MM.1S (cell line): ENCODE data around the gene GLIPR2.
"Not testable (repeated sequence)": the region's sequence is repeated elsewhere in the genome, so short reads cannot be mapped to it uniquely, and the experiment has no call there.

ENCODE experiments used
- DNase-seq: peaks from one replicate; pipeline ENCODE4 v3.0.0-alpha.2; 2015
- H2AFZ ChIP-seq: fragments of 300-600 bp; sonication (generic); 2 replicates; pipeline ENCODE4 v1.6.0; 2016; ENCODE audit warnings: antibody characterized with exemption, low read length
- H3F3A ChIP-seq: fragments of 300-600 bp; sonication (generic); 2 replicates; pipeline ENCODE4 v1.6.1; 2016; ENCODE audit warnings: mild to moderate bottlenecking, antibody characterized with exemption, low read length, moderate library complexity, mixed read lengths; ENCODE audit not compliant: insufficient read depth
- H3K27ac ChIP-seq: fragments of 300-600 bp; sonication (generic); 2 replicates; pipeline ENCODE4 v1.5.1; 2016; ENCODE audit warnings: mild to moderate bottlenecking, low read length
- H3K27me3 ChIP-seq: fragments of 300-600 bp; sonication (generic); replicated peaks from 2 replicates; pipeline ENCODE4 v1.6.0; 2016; ENCODE audit warnings: low read length; ENCODE audit not compliant: insufficient read depth
- H3K36me3 ChIP-seq: fragments of 300-600 bp; sonication (generic); replicated peaks from 2 replicates; pipeline ENCODE4 v1.6.1; 2016; ENCODE audit warnings: mild to moderate bottlenecking, low read length, mixed read lengths; ENCODE audit not compliant: insufficient read depth
- H3K4me1 ChIP-seq: fragments of 300-600 bp; sonication (generic); 2 replicates; pipeline ENCODE4 v1.6.1; 2016; ENCODE audit warnings: low read length, mixed read lengths
- H3K4me2 ChIP-seq: fragments of 300-600 bp; sonication (generic); 2 replicates; pipeline ENCODE4 v1.6.0; 2016; ENCODE audit warnings: low read depth, low read length
- H3K4me3 ChIP-seq: fragments of 300-600 bp; sonication (generic); 2 replicates; pipeline ENCODE4 v1.5.1; 2016; ENCODE audit warnings: low read length, mixed read lengths
- H3K79me2 ChIP-seq: fragments of 300-600 bp; sonication (generic); 2 replicates; pipeline ENCODE4 v1.6.1; 2016; ENCODE audit warnings: mixed run types, low read length, mixed read lengths
- H3K9ac ChIP-seq: fragments of 300-600 bp; sonication (generic); 2 replicates; pipeline ENCODE4 v1.6.1; 2016; ENCODE audit warnings: low read length, mixed read lengths
- H3K9me2 ChIP-seq: fragments of 300-600 bp; sonication (generic); replicated peaks from 2 replicates; pipeline ENCODE4 v1.6.1; 2016; ENCODE audit warnings: mild to moderate bottlenecking, low read length, mixed read lengths; ENCODE audit not compliant: insufficient read depth
- H3K9me3 ChIP-seq: fragments of 300-600 bp; sonication (generic); replicated peaks from 2 replicates; pipeline ENCODE4 v1.6.1; 2016; ENCODE audit warnings: mild to moderate bottlenecking, low read length, mixed read lengths; ENCODE audit not compliant: insufficient read depth
- H4K20me1 ChIP-seq: fragments of 300-600 bp; sonication (generic); 2 replicates; pipeline ENCODE4 v1.6.1; 2016; ENCODE audit warnings: mild to moderate bottlenecking, low read length, moderate library complexity, mixed read lengths; ENCODE audit not compliant: insufficient read depth
- CTCF ChIP-seq: fragments of 300-600 bp; sonication (generic); IDR thresholded peaks from 2 replicates; pipeline ENCODE4 v1.5.1; 2016; ENCODE audit warnings: antibody characterized with exemption, low read length, mixed read lengths
- EZH2 ChIP-seq: fragments of 300-600 bp; sonication (generic); optimal IDR thresholded peaks from 2 replicates; pipeline ENCODE3; 2017; ENCODE audit warnings: low read depth, mild to moderate bottlenecking, antibody characterized with exemption, low read length, mixed read lengths
- EZH2phosphoT487 ChIP-seq: fragments of 300-600 bp; sonication (generic); IDR thresholded peaks from 2 replicates; pipeline ENCODE4 v1.6.1; 2018; ENCODE audit warnings: antibody characterized with exemption, low read length

The GLIPR2 gene

GRCh38 chr9:36158917-36159316 is 22.4 kb downstream of the GLIPR2 start:
- TF ChIP-seq CTCF, result no peak
- no peak for TF ChIP-seq EZH2

DNA sequence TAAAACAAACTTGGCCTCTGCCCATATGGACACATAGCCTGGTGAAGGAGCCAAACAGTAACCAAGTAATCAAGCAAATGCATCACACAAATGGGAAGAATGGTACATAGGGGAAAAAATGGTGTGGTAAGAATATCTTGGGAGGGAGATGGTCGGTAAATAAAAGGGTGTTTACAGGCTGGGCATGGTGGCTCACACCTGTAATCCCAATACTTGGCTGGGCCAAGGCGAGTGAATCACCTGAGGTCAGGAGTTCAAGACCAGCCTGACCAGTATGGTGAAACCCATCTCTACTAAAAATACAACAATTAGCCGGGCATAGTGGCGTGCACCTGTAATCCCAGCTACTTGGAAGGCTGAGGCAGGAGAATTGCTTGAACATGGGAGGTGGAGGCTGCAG is 23.0 kb downstream of the GLIPR2 start:
- H3K9me2 ChIP-seq, H3K27me3 ChIP-seq, DNase-seq, H3K4me2 ChIP-seq, H3K9me3 ChIP-seq, H3K4me1 ChIP-seq, H3F3A ChIP-seq, H3K27ac ChIP-seq, H2AFZ ChIP-seq, H3K4me3 ChIP-seq, H3K9ac ChIP-seq, H4K20me1 ChIP-seq, H3K79me2 ChIP-seq, H3K36me3 ChIP-seq: not testable (repeated sequence)

More at GRCh38 chr9:36158917-36159316, 22.4 kb downstream of the GLIPR2 start:
- no peaks in the 10 kb centered on the region for H3K9me3 ChIP-seq
- H3K9ac ChIP-seq, result no peak overlapping the region
- DNase-seq, result no peak
- peaks cover 4% of the 10 kb centered on the region; the same call in 1 of the 2 replicates for H3F3A ChIP-seq
- H3K36me3 ChIP-seq, result no peaks in the 10 kb centered on the region
- no peaks in the 10 kb centered on the region for H3K79me2 ChIP-seq
- H2AFZ ChIP-seq, result no peak overlapping the region
- H3K4me1 ChIP-seq, result no peaks in the 10 kb centered on the region
- H3K4me2 ChIP-seq, result no peak overlapping the region
- H3K27ac ChIP-seq, result no peak overlapping the region
- H4K20me1 ChIP-seq, result no peaks in the 10 kb centered on the region
- H3K27me3 ChIP-seq, result no peaks in the 10 kb centered on the region
- no peaks in the 10 kb centered on the region for H3K9me2 ChIP-seq
- no peak overlapping the region for H3K4me3 ChIP-seq

DNA sequence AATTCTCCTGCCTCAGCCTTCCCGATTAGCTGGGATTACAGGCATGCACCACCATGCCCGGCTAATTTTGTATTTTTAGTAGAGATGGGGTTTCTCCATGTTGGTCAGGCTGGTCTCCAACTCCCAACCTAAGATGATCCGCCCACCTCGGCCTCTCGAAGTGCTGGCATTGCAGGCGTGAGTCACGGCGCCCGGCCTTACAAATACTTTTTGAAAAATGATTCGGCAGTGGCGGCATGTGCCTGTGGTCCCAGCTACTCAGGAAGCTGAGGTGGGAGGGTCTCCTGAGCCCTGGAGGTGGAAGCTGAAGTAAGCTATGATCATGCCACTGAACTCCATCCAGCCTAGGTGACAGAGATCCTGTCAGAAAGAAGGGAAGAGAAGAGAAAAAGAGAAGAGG is 23.6 kb downstream of the GLIPR2 start:
- not testable (repeated sequence) for H3K4me1 ChIP-seq, H4K20me1 ChIP-seq, H3K9ac ChIP-seq, H3K27me3 ChIP-seq, H2AFZ ChIP-seq, DNase-seq, H3K4me2 ChIP-seq, H3F3A ChIP-seq, H3K9me2 ChIP-seq, H3K4me3 ChIP-seq, H3K79me2 ChIP-seq, H3K36me3 ChIP-seq, H3K27ac ChIP-seq, H3K9me3 ChIP-seq

GRCh38 chr9:36161187-36161586 is 24.7 kb downstream of the GLIPR2 start:
- Histone ChIP-seq H3K4me3 (no peak overlapping the region), H3F3A (0 out of 2 replicates have a peak, but pooled peaks cover 3% of the 10 kb centered on the region), H3K9ac (no peak overlapping the region), H3K27me3 (no peaks in the 10 kb centered on the region), H3K9me3 (no peaks in the 10 kb centered on the region), H2AFZ (no peak overlapping the region), H3K79me2 (no peaks in the 10 kb centered on the region), H4K20me1 (no peaks in the 10 kb centered on the region), H3K4me1 (no peaks in the 10 kb centered on the region), H3K4me2 (no peak overlapping the region), H3K9me2 (no peaks in the 10 kb centered on the region), H3K36me3 (no peaks in the 10 kb centered on the region), H3K27ac (no peak overlapping the region)
- DNase-seq, result no peak
- no peak for TF ChIP-seq CTCF
- TF ChIP-seq EZH2phosphoT487, result no peak
- no peak for TF ChIP-seq EZH2
